ENCODE measurements around the gene MATN4. TPM values are rescaled to one million over a fixed set of nuclear protein-coding genes. Genes with fewer than 3 reads are reported as not detected.

MATN4 gene
- polyA plus RNA-seq, 1 donor from 2014 or later: not detected

DNA sequence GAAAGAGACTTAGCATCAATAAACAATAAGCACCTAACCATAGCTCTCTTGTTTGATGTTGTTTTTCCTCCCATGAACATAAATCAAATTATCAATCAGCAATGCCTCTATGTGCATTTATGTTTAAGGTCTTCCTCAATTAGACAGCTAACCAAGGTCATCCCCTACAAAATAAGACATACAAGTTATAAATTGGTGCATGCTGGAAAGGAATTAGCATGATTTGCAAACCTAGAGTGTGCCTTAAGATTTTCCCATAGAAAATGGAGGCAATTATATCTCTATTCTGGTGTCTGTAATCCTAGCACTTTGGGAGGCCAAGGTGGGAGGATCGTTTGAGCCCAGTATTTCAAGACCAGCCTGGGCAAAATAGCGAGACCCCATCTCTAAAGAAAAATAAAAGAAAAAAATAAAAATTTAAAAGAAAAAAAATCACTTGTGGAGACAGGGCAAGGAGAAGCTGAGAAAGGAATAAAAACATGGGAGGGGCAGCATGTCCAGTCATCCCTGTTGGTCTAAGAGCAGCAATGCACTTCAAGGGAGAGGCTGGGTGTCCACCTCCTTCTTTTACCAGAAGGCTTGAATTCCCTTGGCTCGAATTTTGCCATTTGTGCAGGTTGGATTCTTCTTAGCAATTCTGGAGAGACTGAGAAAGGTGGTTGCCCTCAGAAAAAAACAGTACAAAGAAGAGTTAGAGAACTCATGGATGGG lies 44.4 kb downstream of the MATN4 start:
- no peaks in the 10 kb centered on the region for H3K27me3 ChIP-seq (ENCODE audit: insufficient read depth, low read depth, low read length)
- H3F3A ChIP-seq (ENCODE audit: insufficient read depth, low read length, poor library complexity, severe bottlenecking): no peaks in the 10 kb centered on the region
- no peaks in the 10 kb centered on the region for H4K20me1 ChIP-seq (ENCODE audit: insufficient read depth)
- no peak overlapping the region for H3K4me3 ChIP-seq (ENCODE audit: low read length)
- H3K9me3 ChIP-seq (ENCODE audit: low read length): no peaks in the 10 kb centered on the region
- H2AFZ ChIP-seq (ENCODE audit: low read depth, low read length): no peak overlapping the region
- H3K9me2 ChIP-seq (ENCODE audit: insufficient read depth, low read length): no peaks in the 10 kb centered on the region
- H3K4me2 ChIP-seq (ENCODE audit: low read length): no peak overlapping the region
- no peak overlapping the region for H3K9ac ChIP-seq (ENCODE audit: low read length)
- no peaks in the 10 kb centered on the region for H3K79me2 ChIP-seq (replicated peaks; ENCODE audit: insufficient read depth, low read length)
- H3K27ac ChIP-seq (ENCODE audit: low read length): no peak overlapping the region
- no peaks in the 10 kb centered on the region for H3K36me3 ChIP-seq (ENCODE audit: insufficient read depth, low read length)
- TF ChIP-seq, protein P1, sequence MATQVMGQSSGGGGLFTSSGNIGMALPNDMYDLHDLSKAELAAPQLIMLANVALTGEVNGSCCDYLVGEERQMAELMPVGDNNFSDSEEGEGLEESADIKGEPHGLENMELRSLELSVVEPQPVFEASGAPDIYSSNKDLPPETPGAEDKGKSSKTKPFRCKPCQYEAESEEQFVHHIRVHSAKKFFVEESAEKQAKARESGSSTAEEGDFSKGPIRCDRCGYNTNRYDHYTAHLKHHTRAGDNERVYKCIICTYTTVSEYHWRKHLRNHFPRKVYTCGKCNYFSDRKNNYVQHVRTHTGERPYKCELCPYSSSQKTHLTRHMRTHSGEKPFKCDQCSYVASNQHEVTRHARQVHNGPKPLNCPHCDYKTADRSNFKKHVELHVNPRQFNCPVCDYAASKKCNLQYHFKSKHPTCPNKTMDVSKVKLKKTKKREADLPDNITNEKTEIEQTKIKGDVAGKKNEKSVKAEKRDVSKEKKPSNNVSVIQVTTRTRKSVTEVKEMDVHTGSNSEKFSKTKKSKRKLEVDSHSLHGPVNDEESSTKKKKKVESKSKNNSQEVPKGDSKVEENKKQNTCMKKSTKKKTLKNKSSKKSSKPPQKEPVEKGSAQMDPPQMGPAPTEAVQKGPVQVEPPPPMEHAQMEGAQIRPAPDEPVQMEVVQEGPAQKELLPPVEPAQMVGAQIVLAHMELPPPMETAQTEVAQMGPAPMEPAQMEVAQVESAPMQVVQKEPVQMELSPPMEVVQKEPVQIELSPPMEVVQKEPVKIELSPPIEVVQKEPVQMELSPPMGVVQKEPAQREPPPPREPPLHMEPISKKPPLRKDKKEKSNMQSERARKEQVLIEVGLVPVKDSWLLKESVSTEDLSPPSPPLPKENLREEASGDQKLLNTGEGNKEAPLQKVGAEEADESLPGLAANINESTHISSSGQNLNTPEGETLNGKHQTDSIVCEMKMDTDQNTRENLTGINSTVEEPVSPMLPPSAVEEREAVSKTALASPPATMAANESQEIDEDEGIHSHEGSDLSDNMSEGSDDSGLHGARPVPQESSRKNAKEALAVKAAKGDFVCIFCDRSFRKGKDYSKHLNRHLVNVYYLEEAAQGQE (IDR thresholded peaks at IDR 0.05; ENCODE audit: borderline replicate concordance): no peak
- TF ChIP-seq, protein P2, sequence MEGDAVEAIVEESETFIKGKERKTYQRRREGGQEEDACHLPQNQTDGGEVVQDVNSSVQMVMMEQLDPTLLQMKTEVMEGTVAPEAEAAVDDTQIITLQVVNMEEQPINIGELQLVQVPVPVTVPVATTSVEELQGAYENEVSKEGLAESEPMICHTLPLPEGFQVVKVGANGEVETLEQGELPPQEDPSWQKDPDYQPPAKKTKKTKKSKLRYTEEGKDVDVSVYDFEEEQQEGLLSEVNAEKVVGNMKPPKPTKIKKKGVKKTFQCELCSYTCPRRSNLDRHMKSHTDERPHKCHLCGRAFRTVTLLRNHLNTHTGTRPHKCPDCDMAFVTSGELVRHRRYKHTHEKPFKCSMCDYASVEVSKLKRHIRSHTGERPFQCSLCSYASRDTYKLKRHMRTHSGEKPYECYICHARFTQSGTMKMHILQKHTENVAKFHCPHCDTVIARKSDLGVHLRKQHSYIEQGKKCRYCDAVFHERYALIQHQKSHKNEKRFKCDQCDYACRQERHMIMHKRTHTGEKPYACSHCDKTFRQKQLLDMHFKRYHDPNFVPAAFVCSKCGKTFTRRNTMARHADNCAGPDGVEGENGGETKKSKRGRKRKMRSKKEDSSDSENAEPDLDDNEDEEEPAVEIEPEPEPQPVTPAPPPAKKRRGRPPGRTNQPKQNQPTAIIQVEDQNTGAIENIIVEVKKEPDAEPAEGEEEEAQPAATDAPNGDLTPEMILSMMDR (IDR thresholded peaks at IDR 0.05; ENCODE audit: poor library complexity, severe bottlenecking): no peak
- no peak for TF ChIP-seq POLR2AphosphoS5 (IDR thresholded peaks at IDR 0.05)
- TF ChIP-seq EP300 (conservative IDR thresholded peaks at IDR 0.05; ENCODE audit: poor library complexity, severe bottlenecking): no peak
- no peak for TF ChIP-seq MXI1 (conservative IDR thresholded peaks at IDR 0.05; ENCODE audit: poor library complexity, severe bottlenecking)
- TF ChIP-seq RAD21 (conservative IDR thresholded peaks at IDR 0.05): no peak
- TF ChIP-seq EZH2 (IDR thresholded peaks at IDR 0.05; ENCODE audit: borderline replicate concordance, insufficient read depth, low read length, poor library complexity, severe bottlenecking): no peak
- no peak for TF ChIP-seq SMC3 (conservative IDR thresholded peaks at IDR 0.05; ENCODE audit: poor library complexity)
- no peak for TF ChIP-seq TAF1 (IDR thresholded peaks at IDR 0.05; ENCODE audit: low read depth)

- no peaks in the 10 kb centered on the region for H3K79me2 ChIP-seq (replicated peaks; ENCODE audit: insufficient read depth, low read length)
Measured at GRCh38 chr20:45258664-45259063, 49.4 kb downstream of the MATN4 start.

More at GRCh38 chr20:45258664-45259063, 49.4 kb downstream of the MATN4 start:
- no peaks in the 10 kb centered on the region for H3K27me3 ChIP-seq (ENCODE audit: insufficient read depth, low read depth, low read length)
- H3F3A ChIP-seq (ENCODE audit: insufficient read depth, low read length, poor library complexity, severe bottlenecking): no peaks in the 10 kb centered on the region
- no peak overlapping the region for H3K27ac ChIP-seq (ENCODE audit: low read length)
- H3K9me2 ChIP-seq (ENCODE audit: insufficient read depth, low read length): no peaks in the 10 kb centered on the region
- H3K9me3 ChIP-seq (ENCODE audit: low read length): no peaks in the 10 kb centered on the region
- no peak overlapping the region for H3K4me2 ChIP-seq (ENCODE audit: low read length)
- no peaks in the 10 kb centered on the region for H3K36me3 ChIP-seq (ENCODE audit: insufficient read depth, low read length)
- no peaks in the 10 kb centered on the region for H4K20me1 ChIP-seq (ENCODE audit: insufficient read depth)
- no peak overlapping the region for H3K9ac ChIP-seq (ENCODE audit: low read length)
- no peak overlapping the region for H2AFZ ChIP-seq (ENCODE audit: low read depth, low read length)
- TF ChIP-seq SMC3 (conservative IDR thresholded peaks at IDR 0.05; ENCODE audit: poor library complexity) (no peak), EZH2 (IDR thresholded peaks at IDR 0.05; ENCODE audit: borderline replicate concordance, insufficient read depth, low read length, poor library complexity, severe bottlenecking) (no peak), EP300 (conservative IDR thresholded peaks at IDR 0.05; ENCODE audit: poor library complexity, severe bottlenecking) (no peak), MXI1 (conservative IDR thresholded peaks at IDR 0.05; ENCODE audit: poor library complexity, severe bottlenecking) (no peak), TAF1 (IDR thresholded peaks at IDR 0.05; ENCODE audit: low read depth) (no peak), POLR2AphosphoS5 (IDR thresholded peaks at IDR 0.05) (no peak), RAD21 (conservative IDR thresholded peaks at IDR 0.05) (no peak)
- TF ChIP-seq, protein P2 (IDR thresholded peaks at IDR 0.05; ENCODE audit: poor library complexity, severe bottlenecking): no peak
- TF ChIP-seq, protein P1 (IDR thresholded peaks at IDR 0.05; ENCODE audit: borderline replicate concordance): no peak
- no peak overlapping the region for H3K4me3 ChIP-seq (ENCODE audit: low read length)
